ENCODE measurements around the gene TPRG1. TPM values are rescaled to one million over a fixed set of nuclear protein-coding genes. Genes with fewer than 3 reads are reported as not detected.

Gene TPRG1
- total and polyA plus RNA-seq, 2 of the 4 experiments (the other 2 are of a cell fraction) = 0.17 TPM; not detected in 1

DNA sequence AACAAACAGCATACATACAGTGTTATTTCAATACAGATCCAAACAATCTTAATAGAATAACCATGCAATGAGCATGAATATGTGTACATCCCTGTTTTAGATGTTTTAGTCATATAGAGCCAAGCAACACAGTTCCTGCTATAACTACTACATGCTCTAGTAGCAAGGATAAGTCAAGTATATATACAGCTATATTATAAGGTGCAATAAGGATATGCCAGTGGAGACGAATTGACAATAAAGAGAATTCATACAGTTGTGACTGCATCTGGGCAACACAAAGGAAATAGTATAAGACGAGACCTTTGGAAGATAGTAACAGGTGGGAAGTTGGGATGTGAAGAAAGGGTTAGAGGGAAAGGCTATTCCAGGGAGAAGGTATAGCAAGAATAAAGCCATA lies 103.4 kb downstream of the TPRG1 start:
- ChIA-PET CTCF (no interaction called here), POLR2A (ENCODE audit: unreplicated experiment) (no interaction called here)
- Histone ChIP-seq H3K18ac (ENCODE audit: low read depth, low read length) (no peak overlapping the region), H3K27ac (ENCODE audit: insufficient read depth, low read length) (no peak overlapping the region), H3K56ac (ENCODE audit: extremely low read depth, insufficient read depth, low read length) (no peak overlapping the region), H2AK9ac (replicated peaks; ENCODE audit: low read depth, low read length, poor library complexity) (no peak overlapping the region), H4K8ac (ENCODE audit: low read depth in 2 of 2, low read length in 2 of 2) (no peak overlapping the region), H2BK20ac (ENCODE audit: low read depth, low read length) (no peak overlapping the region), H4K5ac (ENCODE audit: low read depth, low read length) (no peak overlapping the region), H3K79me1 (ENCODE audit: low read depth in 1 of 2, low read length in 2 of 2) (no peaks in the 10 kb centered on the region), H3K9ac (ENCODE audit: low read depth, low read length) (no peak overlapping the region), H3K36me3 (ENCODE audit: control insufficient read depth, insufficient read depth, low read length) (no peaks in the 10 kb centered on the region), H4K91ac (ENCODE audit: insufficient read depth, low read depth, low read length) (no peak overlapping the region), H3K23ac (ENCODE audit: low read depth, low read length) (no peak overlapping the region), H3K9me1 (ENCODE audit: insufficient read depth, low read length) (no peaks in the 10 kb centered on the region; the same call in 1 of the 2 replicates), H3K4me2 (ENCODE audit: low read depth, low read length) (no peak overlapping the region), H2BK5ac (ENCODE audit: low read depth, low read length, poor library complexity, severe bottlenecking) (no peak overlapping the region), H2AFZ (replicated peaks; ENCODE audit: low read length, poor library complexity) (no peak overlapping the region), H3K27me3 (ENCODE audit: control insufficient read depth, insufficient read depth, low read length) (no peaks in the 10 kb centered on the region; the same call in 1 of the 2 replicates), H3K4me3 (ENCODE audit: insufficient read depth, low read depth, low read length) (no peak overlapping the region), H3K4me1 (ENCODE audit: control insufficient read depth, insufficient read depth, low read length) (peaks cover 3% of the 10 kb centered on the region; the same call in 1 of the 2 replicates), H3K4ac (ENCODE audit: low read depth, low read length) (no peak overlapping the region), H2BK15ac (ENCODE audit: low read depth, low read length) (no peak overlapping the region), H2BK120ac (ENCODE audit: low read depth, low read length) (no peak overlapping the region), H3K14ac (replicated peaks; ENCODE audit: low read depth, low read length) (no peak overlapping the region), H2AK5ac (ENCODE audit: low read depth, low read length) (no peak overlapping the region), H3K9me3 (ENCODE audit: control insufficient read depth, insufficient read depth, low read length) (no peaks in the 10 kb centered on the region), H4K20me1 (ENCODE audit: insufficient read depth, low read length) (no peaks in the 10 kb centered on the region)
- BruUV-seq (replicated peaks) = no TSS peak
- in situ Hi-C loops (cut with MboI; ENCODE audit: low sequenced_read_pairs) = no loop called here
- dilution Hi-C loops (cut with HindIII; ENCODE audit: low sequenced_read_pairs, unreplicated experiment) = no loop called here
- WGBS, 2 experiments (ENCODE audit: extremely low coverage in 2 of 2, insufficient read length in 1 of 2) = no CpG with 5 or more reads among the region's 2 CpGs
- ATAC-seq (ENCODE audit: low read depth) (no peak), DNase-seq (no peak)
- intact Hi-C loops (cut with micrococcal nuclease) = no loop called here
- TF ChIP-seq NFE2L2 (IDR thresholded peaks at IDR 0.05; ENCODE audit: low read depth, low read length) (no peak), CEBPB (IDR thresholded peaks at IDR 0.05; ENCODE audit: low read depth, low read length) (no peak), CTCF (conservative IDR thresholded peaks at IDR 0.05; ENCODE audit: low read depth, low read length) (no peak), SMC3 (IDR thresholded peaks at IDR 0.05; ENCODE audit: low read depth, low read length) (no peak)
- TF ChIP-seq, protein P1, sequence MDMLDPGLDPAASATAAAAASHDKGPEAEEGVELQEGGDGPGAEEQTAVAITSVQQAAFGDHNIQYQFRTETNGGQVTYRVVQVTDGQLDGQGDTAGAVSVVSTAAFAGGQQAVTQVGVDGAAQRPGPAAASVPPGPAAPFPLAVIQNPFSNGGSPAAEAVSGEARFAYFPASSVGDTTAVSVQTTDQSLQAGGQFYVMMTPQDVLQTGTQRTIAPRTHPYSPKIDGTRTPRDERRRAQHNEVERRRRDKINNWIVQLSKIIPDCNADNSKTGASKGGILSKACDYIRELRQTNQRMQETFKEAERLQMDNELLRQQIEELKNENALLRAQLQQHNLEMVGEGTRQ (IDR thresholded peaks at IDR 0.05; ENCODE audit: low read depth, low read length) = no peak
- TF ChIP-seq, protein P2, sequence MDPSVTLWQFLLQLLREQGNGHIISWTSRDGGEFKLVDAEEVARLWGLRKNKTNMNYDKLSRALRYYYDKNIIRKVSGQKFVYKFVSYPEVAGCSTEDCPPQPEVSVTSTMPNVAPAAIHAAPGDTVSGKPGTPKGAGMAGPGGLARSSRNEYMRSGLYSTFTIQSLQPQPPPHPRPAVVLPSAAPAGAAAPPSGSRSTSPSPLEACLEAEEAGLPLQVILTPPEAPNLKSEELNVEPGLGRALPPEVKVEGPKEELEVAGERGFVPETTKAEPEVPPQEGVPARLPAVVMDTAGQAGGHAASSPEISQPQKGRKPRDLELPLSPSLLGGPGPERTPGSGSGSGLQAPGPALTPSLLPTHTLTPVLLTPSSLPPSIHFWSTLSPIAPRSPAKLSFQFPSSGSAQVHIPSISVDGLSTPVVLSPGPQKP (IDR thresholded peaks at IDR 0.05; ENCODE audit: borderline replicate concordance, low read depth, low read length) = no peak
